Stimulated activated CD8-positive, alpha-beta memory T cell treated with anti-CD3 and anti-CD28 coated beads, Interleukin-2, amount 100 ng/mL, for 48 hours (primary cell): ENCODE data around the gene RPP21.

Experiments used
- DNase-seq, 2 donors: peaks; one replicate each; pipeline ENCODE4 v3.0.0-alpha.2; 2020; ENCODE audit warnings: low read depth in 2 of 2

The RPP21 gene

GRCh38 chr6:30378290-30378937 is 33.5 kb downstream of the RPP21 start:
- DNase-seq = no peak

- no peak for DNase-seq
Measured at GRCh38 chr6:30380464-30380863, 35.5 kb downstream of the RPP21 start.

- DNase-seq = no peak
Measured at GRCh38 chr6:30386166-30386565, 41.2 kb downstream of the RPP21 start.

GRCh38 chr6:30391240-30391639 is 46.3 kb downstream of the RPP21 start:
- no peak for DNase-seq

- DNase-seq = no peak
Measured at GRCh38 chr6:30394139-30394538, 49.2 kb downstream of the RPP21 start.
